ENCODE data around the gene EGR1. TPM values are rescaled to one million over a fixed set of nuclear protein-coding genes. Genes with fewer than 3 reads are reported as not detected.

The EGR1 gene
- polyA plus RNA-seq, 1 donor (not counting 4 experiments of a cell fraction or from before 2014, with no cell fraction given), result 5.6 TPM

- DNase-seq (ENCODE audit: low read depth, low spot score) (no peak), FAIRE-seq (no peak)
- no peak overlapping the region for H3K27ac ChIP-seq (ENCODE audit: control insufficient read depth, insufficient read depth, low read length)
- H3K9ac ChIP-seq (ENCODE audit: control insufficient read depth, extremely low read depth, insufficient read depth, low read length), result no peak overlapping the region
- no peak overlapping the region for H3K4me3 ChIP-seq (ENCODE audit: control insufficient read depth in 2 of 3, extremely low read depth in 1 of 3, insufficient read depth in 2 of 3, low read depth in 1 of 3, low read length in 3 of 3)
- no peaks in the 10 kb centered on the region for H3K9me3 ChIP-seq (ENCODE audit: control insufficient read depth, low read depth, low read length)
- no peak overlapping the region for H2AFZ ChIP-seq (ENCODE audit: control insufficient read depth, low read length)
- TF ChIP-seq, protein P1, sequence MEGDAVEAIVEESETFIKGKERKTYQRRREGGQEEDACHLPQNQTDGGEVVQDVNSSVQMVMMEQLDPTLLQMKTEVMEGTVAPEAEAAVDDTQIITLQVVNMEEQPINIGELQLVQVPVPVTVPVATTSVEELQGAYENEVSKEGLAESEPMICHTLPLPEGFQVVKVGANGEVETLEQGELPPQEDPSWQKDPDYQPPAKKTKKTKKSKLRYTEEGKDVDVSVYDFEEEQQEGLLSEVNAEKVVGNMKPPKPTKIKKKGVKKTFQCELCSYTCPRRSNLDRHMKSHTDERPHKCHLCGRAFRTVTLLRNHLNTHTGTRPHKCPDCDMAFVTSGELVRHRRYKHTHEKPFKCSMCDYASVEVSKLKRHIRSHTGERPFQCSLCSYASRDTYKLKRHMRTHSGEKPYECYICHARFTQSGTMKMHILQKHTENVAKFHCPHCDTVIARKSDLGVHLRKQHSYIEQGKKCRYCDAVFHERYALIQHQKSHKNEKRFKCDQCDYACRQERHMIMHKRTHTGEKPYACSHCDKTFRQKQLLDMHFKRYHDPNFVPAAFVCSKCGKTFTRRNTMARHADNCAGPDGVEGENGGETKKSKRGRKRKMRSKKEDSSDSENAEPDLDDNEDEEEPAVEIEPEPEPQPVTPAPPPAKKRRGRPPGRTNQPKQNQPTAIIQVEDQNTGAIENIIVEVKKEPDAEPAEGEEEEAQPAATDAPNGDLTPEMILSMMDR (optimal IDR thresholded peaks at IDR 0.05 in 1 of 3, IDR thresholded peaks at IDR 0.05 in 1 of 3, conservative IDR thresholded peaks at IDR 0.05 in 1 of 3; ENCODE audit: extremely low read depth in 1 of 3, insufficient read depth in 2 of 3, low read length in 3 of 3), result no peak
- TF ChIP-seq EZH2 (IDR thresholded peaks at IDR 0.05; ENCODE audit: low read length), result no peak
- no peaks in the 10 kb centered on the region for H3K36me3 ChIP-seq (ENCODE audit: control insufficient read depth in 2 of 2, extremely low read depth in 1 of 2, insufficient read depth in 2 of 2, low read length in 2 of 2)
- no peaks in the 10 kb centered on the region for H4K20me1 ChIP-seq (ENCODE audit: control insufficient read depth, extremely low read depth, insufficient read depth, low read length)
- no peaks in the 10 kb centered on the region for H3K27me3 ChIP-seq (ENCODE audit: control insufficient read depth, extremely low read depth, insufficient read depth, low read length)
- H3K9me1 ChIP-seq (ENCODE audit: control insufficient read depth, extremely low read depth, insufficient read depth, low read length), result no peaks in the 10 kb centered on the region
- H3K4me2 ChIP-seq (ENCODE audit: control insufficient read depth, extremely low read depth, insufficient read depth, low read depth, low read length), result no peak overlapping the region
- no peaks in the 10 kb centered on the region for H3K79me2 ChIP-seq (ENCODE audit: control insufficient read depth, insufficient read depth, low read length)
- peaks cover 12% of the 10 kb centered on the region for H3K4me1 ChIP-seq (ENCODE audit: control insufficient read depth, extremely low read depth, insufficient read depth, low read length)
- dilution Hi-C loops (cut with MboI; ENCODE audit: extremely low pct_ligation_motif_present, low sequenced_read_pairs), result no loop called here
Measured at GRCh38 chr5:138460032-138460693, 5.1 kb upstream of the EGR1 start.

GRCh38 chr5:138461343-138462125 is 3.7 kb upstream of the EGR1 start:
- Histone ChIP-seq H3K9me3 (ENCODE audit: control insufficient read depth, low read depth, low read length) (no peaks in the 10 kb centered on the region), H3K27me3 (ENCODE audit: control insufficient read depth, extremely low read depth, insufficient read depth, low read length) (no peaks in the 10 kb centered on the region), H3K4me3 (ENCODE audit: control insufficient read depth in 2 of 3, extremely low read depth in 1 of 3, insufficient read depth in 2 of 3, low read depth in 1 of 3, low read length in 3 of 3) (no peak overlapping the region), H3K4me1 (ENCODE audit: control insufficient read depth, extremely low read depth, insufficient read depth, low read length) (peaks cover 13% of the 10 kb centered on the region), H3K4me2 (ENCODE audit: control insufficient read depth, extremely low read depth, insufficient read depth, low read depth, low read length) (peak overlapping the region; percentile 8), H3K36me3 (ENCODE audit: control insufficient read depth in 2 of 2, extremely low read depth in 1 of 2, insufficient read depth in 2 of 2, low read length in 2 of 2) (peaks cover 0 to under 1% of the 10 kb centered on the region in 2 experiments), H3K9ac (ENCODE audit: control insufficient read depth, extremely low read depth, insufficient read depth, low read length) (no peak overlapping the region), H4K20me1 (ENCODE audit: control insufficient read depth, extremely low read depth, insufficient read depth, low read length) (peaks cover 6% of the 10 kb centered on the region), H3K9me1 (ENCODE audit: control insufficient read depth, extremely low read depth, insufficient read depth, low read length) (no peaks in the 10 kb centered on the region), H3K27ac (ENCODE audit: control insufficient read depth, insufficient read depth, low read length) (no peak overlapping the region), H2AFZ (ENCODE audit: control insufficient read depth, low read length) (peak overlapping the region; percentile 24), H3K79me2 (ENCODE audit: control insufficient read depth, insufficient read depth, low read length) (peaks cover 7% of the 10 kb centered on the region)
- peak; percentile 93 for FAIRE-seq
- dilution Hi-C loops (cut with MboI; ENCODE audit: extremely low pct_ligation_motif_present, low sequenced_read_pairs), result no loop called here
- TF ChIP-seq, protein P1 (optimal IDR thresholded peaks at IDR 0.05 in 1 of 3, IDR thresholded peaks at IDR 0.05 in 1 of 3, conservative IDR thresholded peaks at IDR 0.05 in 1 of 3; ENCODE audit: extremely low read depth in 1 of 3, insufficient read depth in 2 of 3, low read length in 3 of 3), result no peak
- TF ChIP-seq EZH2 (IDR thresholded peaks at IDR 0.05; ENCODE audit: low read length), result no peak
- no peak for DNase-seq (ENCODE audit: low read depth, low spot score)
